Endodermal cell (in vitro differentiated cells): ENCODE measurements around the gene ERICH6. TPM values are rescaled to one million over a fixed set of nuclear protein-coding genes. Genes with fewer than 3 reads are reported as not detected.

Experiments
- DNase-seq: peaks from one replicate; pipeline ENCODE4 v3.0.0-alpha.2; 2017
- H3K27ac ChIP-seq: 2 replicates; pipeline ENCODE4 v1.5.1; 2013; ENCODE audit warnings: mild to moderate bottlenecking, low read depth, low read length, moderate library complexity
- H3K27me3 ChIP-seq: 2 replicates; pipeline ENCODE4 v1.6.1; 2013; ENCODE audit warnings: mild to moderate bottlenecking, low read length, moderate library complexity; ENCODE audit not compliant: insufficient read depth, control insufficient read depth, poor library complexity, severe bottlenecking
- H3K36me3 ChIP-seq: 2 replicates; pipeline ENCODE4 v1.7.0; 2013; ENCODE audit warnings: mild to moderate bottlenecking, low read length, moderate library complexity; ENCODE audit not compliant: control insufficient read depth, insufficient read depth
- H3K4me1 ChIP-seq: one replicate; pipeline ENCODE4 v1.7.0; 2013; ENCODE audit warnings: low read length; ENCODE audit not compliant: control insufficient read depth, insufficient read depth
- H3K4me3 ChIP-seq: 2 replicates; pipeline ENCODE4 v1.5.1; 2013; ENCODE audit warnings: mild to moderate bottlenecking, low read length, moderate library complexity
- H3K9ac ChIP-seq: 2 replicates; pipeline ENCODE4 v1.6.1; 2013; ENCODE audit warnings: mild to moderate bottlenecking, low read length, moderate library complexity; ENCODE audit not compliant: poor library complexity, severe bottlenecking; ENCODE audit errors: extremely low read depth
- H3K9me3 ChIP-seq: 2 replicates; pipeline ENCODE4 v1.6.1; 2013; ENCODE audit warnings: mild to moderate bottlenecking, low read length, moderate library complexity; ENCODE audit not compliant: control insufficient read depth
- H3K27ac Mint-ChIP-seq: 2 replicates; pipeline ENCODE4 v1.8.0; 2020; ENCODE audit warnings: mixed read lengths
- H3K27me3 Mint-ChIP-seq: 2 replicates; pipeline ENCODE4 v1.8.0; 2021; ENCODE audit warnings: mild to moderate bottlenecking, mixed read lengths; ENCODE audit not compliant: insufficient read depth
- H3K36me3 Mint-ChIP-seq: 2 replicates; pipeline ENCODE4 v1.8.0; 2020; ENCODE audit warnings: low read depth, mixed read lengths
- H3K4me1 Mint-ChIP-seq: 2 replicates; pipeline ENCODE4 v1.8.0; 2020; ENCODE audit warnings: mixed read lengths
- H3K4me3 Mint-ChIP-seq: 2 replicates; pipeline ENCODE4 v1.8.0; 2020; ENCODE audit warnings: mild to moderate bottlenecking, moderate library complexity, mixed read lengths
- H3K9me3 Mint-ChIP-seq: 2 replicates; pipeline ENCODE4 v1.8.0; 2020; ENCODE audit warnings: mild to moderate bottlenecking, mixed read lengths
- CTCF ChIP-seq: fragments of 200-600 bp; sonication (generic); conservative IDR thresholded peaks from 2 replicates; pipeline ENCODE4 v1.5.0; 2021; ENCODE audit warnings: antibody characterized with exemption, mild to moderate bottlenecking
- WGBS, 2 experiments: methylation state at CpG; one replicate each; pipeline versions ENCODE4 v1.1.5 to v1.1.7; 2013; ENCODE audit warnings: missing lambda C conversion rate in 2 of 2, mixed read lengths in 1 of 2; ENCODE audit not compliant: insufficient coverage in 1 of 2, insufficient read length in 1 of 2; 5-methylcytosine and 5-hydroxymethylcytosine counted together
- total RNA-seq, 2 donors: library from RNA; stranded (reverse); fragmentation: NEBNext Ultra II Directional in 1 of 2; extraction: Animal tissue kit (Norgen Biotek cat#: 25700) in 1 of 2; gene quantifications; 2 replicates in 1 of 2; 3 replicates in 1 of 2; pipeline ENCODE4 v1.2.1, GENCODE V29; 2021

ERICH6 gene
- total RNA-seq, 2 donors from 2014 or later, result 0.42 TPM; not detected in 1

- Mint-ChIP-seq H3K27ac (no peak overlapping the region), H3K4me3 (no peak overlapping the region), H3K27me3 (no peaks in the 10 kb centered on the region), H3K9me3 (no peaks in the 10 kb centered on the region), H3K36me3 (no peaks in the 10 kb centered on the region), H3K4me1 (peaks cover 8% of the 10 kb centered on the region)
- TF ChIP-seq CTCF, result no peak
- no peak overlapping the region for H3K27ac ChIP-seq
- H3K27me3 ChIP-seq, result no peaks in the 10 kb centered on the region
- H3K36me3 ChIP-seq, result no peaks in the 10 kb centered on the region
- WGBS, 2 experiments, result 95 to 99% methylated on average over 15 to 19 of the region's 19 CpGs
- DNase-seq, result no peak
- no peak overlapping the region for H3K4me3 ChIP-seq
- H3K4me1 ChIP-seq, result no peaks in the 10 kb centered on the region
- no peak overlapping the region for H3K9ac ChIP-seq
- no peaks in the 10 kb centered on the region for H3K9me3 ChIP-seq
Measured at GRCh38 chr3:150727653-150728502, 24.2 kb upstream of the ERICH6 start.

- H3K27me3 Mint-ChIP-seq, result no peaks in the 10 kb centered on the region
- no peak overlapping the region for H3K27ac Mint-ChIP-seq
- no peak for TF ChIP-seq CTCF
- DNase-seq, result no peak
- Histone ChIP-seq H3K27me3 (no peaks in the 10 kb centered on the region), H3K9me3 (no peaks in the 10 kb centered on the region), H3K4me3 (no peak overlapping the region), H3K4me1 (no peaks in the 10 kb centered on the region), H3K36me3 (no peaks in the 10 kb centered on the region), H3K27ac (no peak overlapping the region), H3K9ac (no peak overlapping the region)
- no peaks in the 10 kb centered on the region for H3K36me3 Mint-ChIP-seq
- no peaks in the 10 kb centered on the region for H3K9me3 Mint-ChIP-seq
- 89 to 94% methylated on average over 5 of the region's 7 CpGs for WGBS, 2 experiments
- no peak overlapping the region for H3K4me3 Mint-ChIP-seq
- H3K4me1 Mint-ChIP-seq, result peaks cover 4% of the 10 kb centered on the region
Measured at GRCh38 chr3:150725548-150725947, 21.8 kb upstream of the ERICH6 start.

- no peak overlapping the region for H3K27ac ChIP-seq
- H3K9me3 ChIP-seq, result no peaks in the 10 kb centered on the region
- no peak overlapping the region for H3K4me3 ChIP-seq
- Mint-ChIP-seq H3K4me3 (no peak overlapping the region), H3K9me3 (no peaks in the 10 kb centered on the region), H3K4me1 (peaks cover 4% of the 10 kb centered on the region), H3K27me3 (no peaks in the 10 kb centered on the region), H3K36me3 (no peaks in the 10 kb centered on the region), H3K27ac (no peak overlapping the region)
- no peak for DNase-seq
- H3K4me1 ChIP-seq, result no peaks in the 10 kb centered on the region
- no peak for TF ChIP-seq CTCF
- WGBS, 2 experiments, result 88 to 94% methylated on average over 5 to 6 of the region's 6 CpGs
- H3K27me3 ChIP-seq, result no peaks in the 10 kb centered on the region
- H3K36me3 ChIP-seq, result no peaks in the 10 kb centered on the region
- no peak overlapping the region for H3K9ac ChIP-seq
Measured at GRCh38 chr3:150723946-150724345, 20.2 kb upstream of the ERICH6 start.
